ENCODE results near the gene SELE.
"Not testable (repeated sequence)": the region's sequence is repeated elsewhere in the genome, so short reads cannot be mapped to it uniquely, and the experiment has no call there.

SELE gene

GRCh38 chr1:169723763-169724162, 10.1 kb downstream of the SELE start:
- DNase-seq, result no peak

DNA sequence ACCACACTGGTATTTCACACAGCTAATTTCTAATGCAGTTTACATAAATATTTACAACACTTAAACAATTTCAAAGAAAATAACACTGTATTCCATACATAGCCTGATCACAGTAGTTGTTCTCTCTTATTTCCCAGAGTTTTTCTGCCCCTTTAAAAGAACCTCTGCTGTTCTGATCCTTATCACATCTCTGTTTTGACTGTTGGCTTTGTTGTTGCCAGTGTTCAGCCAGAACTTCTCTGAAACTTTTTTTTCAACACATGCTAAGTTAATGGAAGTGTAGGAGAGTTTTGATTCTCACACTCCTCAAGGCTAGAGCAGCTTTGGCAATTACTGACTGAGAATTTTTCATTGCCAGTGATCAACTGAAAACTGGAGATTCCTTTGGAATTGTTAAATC, 11.1 kb downstream of the SELE start:
- no peak for DNase-seq

DNA sequence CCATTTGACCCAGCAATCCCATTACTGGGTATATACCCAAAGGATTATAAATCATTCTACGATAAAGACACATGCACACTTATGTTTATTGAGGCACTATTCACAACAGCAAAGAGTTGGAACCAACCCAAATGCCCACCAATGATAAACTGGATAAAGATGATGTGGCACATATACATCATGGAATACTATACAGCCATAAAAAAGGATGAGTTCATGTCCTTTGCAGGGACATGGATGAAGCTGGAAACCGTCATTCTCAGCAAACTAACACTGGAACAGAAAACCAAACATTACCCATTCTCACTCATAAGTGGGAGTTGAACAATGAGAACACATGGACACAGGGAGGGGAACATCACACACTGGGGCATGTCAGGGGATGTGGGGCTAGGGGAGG, 18.8 kb downstream of the SELE start:
- DNase-seq, result not testable (repeated sequence)

DNA sequence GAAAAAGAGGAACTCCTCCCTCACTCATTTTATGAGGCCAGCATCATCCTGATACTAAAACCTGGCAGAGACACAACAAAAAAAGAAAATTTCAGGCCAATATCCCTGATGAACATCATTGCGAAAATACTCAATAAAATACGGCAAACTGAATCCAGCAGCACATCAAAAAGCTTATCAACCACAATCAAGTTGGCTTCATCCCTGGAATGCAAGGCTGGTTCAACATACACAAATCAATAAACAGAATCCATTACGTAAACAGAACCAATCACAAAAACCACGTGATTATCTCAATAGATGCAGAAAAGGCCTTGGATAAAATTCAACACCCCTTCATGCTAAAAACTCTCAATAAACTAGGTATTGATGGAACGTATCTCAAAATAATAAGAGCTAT, 20.8 kb downstream of the SELE start:
- not testable (repeated sequence) for DNase-seq

DNA sequence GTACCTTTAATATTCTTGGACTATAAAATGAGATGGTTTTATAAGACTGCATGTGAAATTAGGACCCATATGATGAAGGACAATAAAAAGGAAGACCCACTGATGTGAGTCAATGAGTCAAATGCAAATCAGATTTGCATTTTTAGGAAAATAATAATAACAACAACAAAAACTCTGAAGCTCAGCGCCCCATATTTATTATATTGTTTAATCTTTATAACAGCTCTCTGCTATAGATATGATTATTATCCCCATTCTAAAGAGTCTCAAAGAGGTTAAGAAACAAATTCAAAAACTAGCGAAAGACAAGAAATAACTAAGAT, 21.6 kb downstream of the SELE start:
- DNase-seq, result no peak

GRCh38 chr1:169711469-169712308, 22.2 kb downstream of the SELE start, which contains the start of gene SELL:
Gene SELL (minus strand): TSS chr1:169711620. CDS start chr1:169711498, 122 bp downstream.
- peak in 37 of 56 donors; percentile 1 to 66 (median 9) for DNase-seq

- no peak for DNase-seq
These were observed 25.2 kb downstream of the SELE start for GRCh38 chr1:169708647-169709046.

GRCh38 chr1:169707912-169708604, 25.8 kb downstream of the SELE start:
- no peak for DNase-seq

GRCh38 chr1:169704797-169705196, 29.1 kb downstream of the SELE start:
- no peak for DNase-seq

DNA sequence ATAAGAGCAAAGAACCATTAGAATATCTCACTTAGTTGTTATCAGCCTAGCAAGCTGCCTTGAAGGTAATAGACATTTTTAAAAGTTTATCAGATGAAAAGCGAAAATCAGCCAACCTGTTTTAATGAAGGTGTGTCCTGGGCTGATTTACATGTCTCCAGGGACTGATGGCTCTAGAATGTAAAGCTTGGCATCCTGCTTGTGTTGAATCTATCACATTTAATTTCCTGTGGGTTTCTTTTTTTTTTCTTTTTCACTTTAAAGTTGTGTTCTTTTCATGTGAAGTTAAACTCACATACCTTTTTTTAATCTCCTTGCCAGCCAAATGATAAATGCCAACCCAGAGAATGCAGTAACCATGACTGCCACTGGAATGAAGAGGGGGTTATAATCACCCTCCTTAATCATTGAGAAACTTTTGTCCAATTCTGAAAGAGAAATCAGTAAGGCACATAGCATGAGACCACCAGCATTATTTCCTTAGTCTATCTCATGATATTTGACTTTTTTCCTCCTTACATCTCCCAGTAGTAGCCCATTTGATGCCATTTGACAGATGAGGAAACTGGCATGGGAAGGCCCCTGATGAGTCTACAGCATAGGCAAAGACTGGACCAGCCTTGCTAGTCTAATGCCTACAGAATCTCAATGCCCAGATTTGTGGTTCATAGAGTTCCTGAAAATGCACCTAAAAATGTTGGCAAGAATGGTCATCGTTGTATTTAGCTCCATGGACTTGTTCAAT, 32.4 kb downstream of the SELE start:
- no peak for DNase-seq

- DNase-seq, result no peak
These were observed 34.2 kb downstream of the SELE start for GRCh38 chr1:169699707-169700106.

GRCh38 chr1:169698976-169699375, 34.9 kb downstream of the SELE start:
- DNase-seq, result no peak

GRCh38 chr1:169697755-169698154, 36.1 kb downstream of the SELE start:
- DNase-seq, result no peak

GRCh38 chr1:169696273-169697100, 37.4 kb downstream of the SELE start:
- DNase-seq, result no peak

DNA sequence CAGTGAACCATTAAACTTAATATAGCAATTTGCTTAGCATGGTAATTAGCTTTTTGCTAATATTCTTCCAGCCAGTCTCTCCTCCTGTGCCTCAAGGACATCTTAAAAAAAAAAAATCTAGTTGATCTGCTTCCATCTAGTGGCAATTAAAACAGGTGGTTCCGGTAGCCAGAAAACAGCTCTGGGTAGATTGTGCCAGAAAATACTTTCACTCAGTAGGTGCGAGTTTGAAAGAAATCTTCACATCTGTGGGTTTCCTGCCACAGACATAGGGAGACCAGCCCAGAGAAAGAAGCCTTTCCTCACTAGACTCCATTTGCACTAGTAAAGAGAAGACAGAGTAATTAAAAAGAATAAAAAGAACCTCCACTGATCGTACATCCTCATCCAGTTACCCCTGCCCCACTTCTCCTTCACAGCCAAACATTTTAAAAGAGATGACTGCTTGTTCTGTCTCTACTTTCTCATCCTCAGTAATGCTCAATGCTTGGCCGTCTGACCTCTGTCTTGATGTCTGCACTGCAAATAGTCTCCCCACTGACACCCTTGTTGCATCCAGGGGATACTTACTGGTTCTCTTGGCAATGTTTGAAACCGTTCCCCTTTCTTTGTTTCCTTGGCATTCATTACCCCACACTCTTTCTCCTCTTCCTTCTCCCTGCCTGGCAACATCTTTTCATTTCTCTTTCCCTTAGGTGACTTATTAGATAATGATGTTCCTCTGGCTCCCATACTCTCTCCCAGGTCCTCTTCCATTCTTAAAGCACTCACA, 39.4 kb downstream of the SELE start:
- peak in 1 of 56 donors; percentile 15 for DNase-seq

GRCh38 chr1:169692756-169693460, 41.0 kb downstream of the SELE start:
- DNase-seq, result no peak

DNA sequence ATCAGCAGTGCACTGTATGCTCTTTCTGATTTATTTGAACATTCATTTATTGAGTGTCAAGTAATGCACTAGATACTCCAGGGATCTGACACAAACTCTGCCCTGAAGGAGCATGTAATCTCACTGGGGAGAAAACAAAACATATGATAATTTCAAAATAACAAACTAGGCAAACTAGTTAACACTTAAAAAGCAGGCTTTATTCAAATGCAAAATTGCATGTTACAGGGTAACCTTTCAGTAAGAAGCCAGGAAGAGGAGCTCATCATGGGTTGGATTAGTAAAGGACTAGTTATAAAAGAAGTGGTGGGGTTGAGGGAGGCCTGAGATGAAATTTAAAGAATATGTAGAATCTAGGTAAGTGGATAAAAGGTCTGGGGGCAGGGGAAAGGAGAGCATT, 43.4 kb downstream of the SELE start:
- DNase-seq, result no peak

- no peak for DNase-seq
These were observed 44.5 kb downstream of the SELE start for GRCh38 chr1:169689395-169689794.

GRCh38 chr1:169688377-169688776, 45.5 kb downstream of the SELE start:
- DNase-seq, result not testable (repeated sequence)

GRCh38 chr1:169683661-169684060, 50.2 kb downstream of the SELE start:
- no peak for DNase-seq

Data from nucleus accumbens (tissue), 56 donors.